ENCODE measurements around the gene COL7A1.

COL7A1 gene

GRCh38 chr3:48617559-48617958 lies 22.4 kb upstream of the COL7A1 start:
- no peak for DNase-seq

- no peak for DNase-seq
These were observed 18.9 kb upstream of the COL7A1 start for GRCh38 chr3:48614044-48614443.

GRCh38 chr3:48612309-48612708 lies 17.2 kb upstream of the COL7A1 start:
- no peak for DNase-seq

GRCh38 chr3:48609088-48610005 lies 14.2 kb upstream of the COL7A1 start, which contains the start of gene UQCRC1:
TSS of gene UQCRC1 (minus strand) at chr3:48609646. CDS start at chr3:48609620, 26 bp downstream.
- peak; percentile 95 for DNase-seq

GRCh38 chr3:48607519-48607918 lies 12.4 kb upstream of the COL7A1 start:
- DNase-seq, result no peak

- no peak for DNase-seq
These were observed 6.5 kb upstream of the COL7A1 start for GRCh38 chr3:48601622-48601994.

GRCh38 chr3:48600711-48601621 lies 5.8 kb upstream of the COL7A1 start:
- no peak for DNase-seq

- no peak for DNase-seq
These were observed 4.6 kb upstream of the COL7A1 start for GRCh38 chr3:48599509-48600285.

GRCh38 chr3:48599077-48599501 lies 4.0 kb upstream of the COL7A1 start:
- peak; percentile 27 for DNase-seq

- peak; percentile 38 for DNase-seq
These were observed 3.4 kb upstream of the COL7A1 start for GRCh38 chr3:48598323-48599076.

- peak; percentile 10 for DNase-seq
These were observed 2.3 kb upstream of the COL7A1 start for GRCh38 chr3:48597408-48597800.

- DNase-seq, result peak; percentile 33
These were observed 1.7 kb upstream of the COL7A1 start for GRCh38 chr3:48596676-48597407.

GRCh38 chr3:48596157-48596556 lies 1.0 kb upstream of the COL7A1 start:
- peak; percentile 40 for DNase-seq

GRCh38 chr3:48595526-48596121 lies 495 bp upstream of the COL7A1 start:
- peak; percentile 96 for DNase-seq

- DNase-seq, result no peak
These were observed 596 bp downstream of the COL7A1 start for GRCh38 chr3:48594417-48595049.

GRCh38 chr3:48593337-48593736 lies 1.8 kb downstream of the COL7A1 start:
- no peak for DNase-seq

- DNase-seq, result no peak
These were observed 2.5 kb downstream of the COL7A1 start for GRCh38 chr3:48592519-48593087.

GRCh38 chr3:48591886-48592518 lies 3.1 kb downstream of the COL7A1 start:
- no peak for DNase-seq

GRCh38 chr3:48591436-48591835 lies 3.7 kb downstream of the COL7A1 start:
- DNase-seq, result no peak
